ENCODE measurements around the gene NKX2-4.

- TF ChIP-seq CTCF (IDR thresholded peaks at IDR 0.05 in 2 of 3, conservative IDR thresholded peaks at IDR 0.05 in 1 of 3; ENCODE audit: control insufficient read depth in 2 of 3, extremely low read depth in 1 of 3, insufficient read depth in 1 of 3, low read depth in 3 of 3, low read length in 3 of 3) (no peak), KAT2A (conservative IDR thresholded peaks at IDR 0.05; ENCODE audit: control insufficient read depth, low read depth, low read length) (no peak), CHD1 (IDR thresholded peaks at IDR 0.05; ENCODE audit: low read depth, low read length) (no peak), JUNB (IDR thresholded peaks at IDR 0.05) (no peak), SRF (IDR thresholded peaks at IDR 0.05; ENCODE audit: low read depth in 2 of 2, low read length in 2 of 2) (no peak), ZNF24 (IDR thresholded peaks at IDR 0.05) (no peak), FOXM1 (IDR thresholded peaks at IDR 0.05; ENCODE audit: low read depth, low read length) (no peak), RELA (IDR thresholded peaks at IDR 0.05; ENCODE audit: borderline replicate concordance, partially characterized antibody) (no peak), CEBPB (IDR thresholded peaks at IDR 0.05; ENCODE audit: borderline replicate concordance in 1 of 2, low read depth in 2 of 2, low read length in 2 of 2) (no peak)
Observed at GRCh38 chr20:21390768-21391167, 6.6 kb downstream of the NKX2-4 start.

Data from GM12878 (cell line).